ENCODE results near the gene SARM1.

SARM1 gene

DNA sequence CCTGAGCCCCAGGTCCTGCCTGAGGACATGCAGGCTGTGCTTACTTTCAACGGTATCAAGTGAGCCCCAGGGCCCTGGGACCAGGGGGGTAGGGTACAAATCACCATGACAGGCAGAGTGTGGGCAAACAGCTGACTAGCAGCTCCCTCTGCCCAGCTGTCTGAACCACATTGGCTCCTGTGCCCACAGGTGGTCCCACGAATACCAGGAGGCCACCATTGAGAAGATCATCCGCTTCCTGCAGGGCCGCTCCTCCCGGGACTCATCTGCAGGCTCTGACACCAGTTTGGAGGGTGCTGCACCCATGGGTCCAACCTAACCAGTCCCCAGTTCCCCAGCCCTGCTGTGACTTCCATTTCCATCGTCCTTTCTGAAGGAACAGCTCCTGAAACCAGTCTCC, 24.5 kb downstream of the SARM1 start:
- DNase-seq (ENCODE audit: low read depth in 2 of 2) = no peak

DNA sequence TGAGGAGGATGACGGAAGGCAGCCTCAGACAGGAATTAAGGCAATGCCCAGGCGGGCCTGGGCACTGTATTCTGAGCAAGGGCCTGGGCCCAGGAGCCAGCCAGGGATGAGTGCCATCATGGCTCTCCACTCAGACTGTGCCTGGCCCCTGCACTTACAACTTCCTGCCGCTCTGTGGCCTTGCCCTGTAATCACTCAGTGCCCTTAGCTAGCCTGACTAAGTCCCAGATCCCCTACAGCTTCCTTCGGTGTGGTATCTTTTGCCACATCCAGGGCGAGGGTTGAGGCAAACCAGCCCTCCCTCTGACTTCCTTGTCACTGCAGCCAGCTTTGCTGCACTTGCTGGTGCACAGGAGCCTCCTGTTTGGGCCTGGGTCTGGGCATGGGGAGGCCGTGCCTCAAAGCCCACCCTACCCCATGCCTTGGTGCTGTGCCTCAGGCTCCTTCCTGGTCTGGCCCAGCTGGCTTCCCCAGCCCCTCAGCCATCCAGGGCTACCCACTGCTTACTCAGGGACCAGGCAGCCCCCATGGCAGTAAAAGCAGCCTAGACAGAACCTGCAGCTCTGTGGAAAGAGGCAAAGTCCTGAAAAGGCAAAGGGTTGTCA, 25.2 kb downstream of the SARM1 start:
- no peak for DNase-seq (ENCODE audit: low read depth in 2 of 2)

DNA sequence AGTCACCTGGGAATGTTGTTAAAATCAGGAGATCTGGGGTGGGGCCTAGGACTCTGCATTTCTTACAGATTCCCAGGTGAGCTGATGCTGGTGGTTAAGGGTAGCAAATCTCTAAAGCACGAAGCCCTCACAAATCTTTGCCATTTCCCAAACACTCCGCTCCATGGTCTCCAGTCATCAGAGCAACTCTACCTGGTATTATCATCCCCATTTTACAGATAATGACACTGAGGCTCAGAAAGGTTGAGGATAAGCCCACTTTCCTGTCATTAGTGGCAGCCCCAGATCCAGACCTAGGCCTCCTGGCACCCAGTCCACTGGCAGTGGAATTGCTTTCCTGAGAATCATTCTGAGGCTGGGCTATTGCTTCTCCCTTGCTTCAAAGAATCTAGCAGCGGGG, 25.8 kb downstream of the SARM1 start:
- no peak for DNase-seq (ENCODE audit: low read depth in 2 of 2)

DNA sequence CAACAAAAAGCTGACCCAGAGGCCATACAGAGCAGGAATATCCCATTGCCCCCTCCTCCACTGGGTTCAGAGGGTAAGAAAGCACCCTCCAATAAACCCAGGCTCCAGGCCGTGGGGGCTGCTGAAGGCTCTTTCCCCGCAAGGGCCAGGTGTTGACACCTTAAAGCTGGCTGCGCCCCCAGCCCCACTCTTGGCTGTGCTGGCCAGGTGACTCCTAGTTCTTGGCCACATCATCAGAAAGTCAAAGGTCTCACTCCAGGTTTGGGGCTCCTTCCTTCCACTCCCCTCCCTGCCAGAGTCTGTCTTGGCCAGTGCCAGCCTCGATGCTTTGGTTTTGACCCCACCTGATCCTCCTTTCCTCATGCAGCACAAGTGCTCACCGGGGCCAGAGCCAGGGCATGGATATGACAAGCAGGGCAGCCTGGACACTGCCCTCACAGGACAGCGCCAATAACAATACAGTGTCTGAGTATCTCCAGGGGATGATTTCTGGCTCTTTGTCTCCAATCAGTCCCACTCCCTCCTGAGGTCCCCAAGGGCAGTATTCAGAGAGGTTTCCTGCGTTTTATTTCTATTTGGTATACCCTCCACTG, 26.3 kb downstream of the SARM1 start:
- no peak for DNase-seq (ENCODE audit: low read depth in 2 of 2)

DNA sequence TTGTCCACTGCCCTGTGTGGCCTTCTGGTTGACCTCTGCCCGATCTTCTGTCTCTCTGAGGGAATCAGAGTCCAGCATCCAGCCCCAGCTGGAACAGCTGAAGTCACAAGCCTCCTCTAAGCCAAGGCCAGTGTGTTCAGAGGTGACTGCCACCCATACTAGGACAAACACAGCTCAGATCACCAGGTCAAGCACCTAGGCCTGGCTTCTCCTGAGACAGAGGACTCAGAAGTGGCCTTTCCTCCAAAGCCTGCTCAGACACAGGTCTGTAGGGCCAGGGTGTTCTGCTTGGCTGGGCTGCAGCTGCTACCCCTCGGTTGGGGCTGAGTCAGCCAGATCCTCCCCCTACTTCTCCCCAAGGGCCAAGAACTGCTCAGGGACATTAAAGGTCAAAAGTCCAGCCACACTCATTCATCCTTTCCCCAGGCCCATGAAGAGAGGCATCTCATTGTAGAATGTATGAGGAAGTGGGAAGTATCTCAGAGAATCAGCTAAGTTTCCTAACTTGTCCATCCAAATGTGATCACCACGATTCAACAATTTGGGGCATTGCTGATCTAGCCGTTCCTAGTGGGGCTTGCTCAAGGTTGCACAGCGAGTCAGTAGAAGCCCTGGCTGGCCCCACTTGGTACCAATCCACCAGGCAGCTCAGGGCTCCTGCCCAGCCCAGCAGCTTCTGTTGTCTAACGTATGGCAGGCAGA, 26.9 kb downstream of the SARM1 start:
- DNase-seq (ENCODE audit: low read depth in 2 of 2) = no peak

DNA sequence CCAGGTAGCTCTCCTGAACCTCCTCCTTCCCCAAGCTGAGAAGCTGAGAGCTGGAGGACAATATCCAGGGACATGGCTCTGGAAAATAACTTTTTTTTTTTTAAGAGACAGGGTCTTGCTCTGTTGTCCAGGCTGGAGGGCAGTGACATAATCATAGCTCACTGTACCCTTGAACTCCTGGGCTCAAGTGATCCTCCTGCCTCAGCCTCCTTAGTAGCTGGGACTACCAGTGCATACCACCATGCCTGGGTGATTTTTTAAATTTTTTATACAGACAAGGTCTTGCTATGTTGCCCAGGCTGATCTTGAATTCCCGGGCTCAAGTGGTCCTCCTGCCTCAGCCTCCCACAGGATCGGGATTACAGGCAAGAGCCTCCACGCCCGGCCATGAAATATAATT, 28.3 kb downstream of the SARM1 start:
- DNase-seq (ENCODE audit: low read depth in 2 of 2) = no peak

DNA sequence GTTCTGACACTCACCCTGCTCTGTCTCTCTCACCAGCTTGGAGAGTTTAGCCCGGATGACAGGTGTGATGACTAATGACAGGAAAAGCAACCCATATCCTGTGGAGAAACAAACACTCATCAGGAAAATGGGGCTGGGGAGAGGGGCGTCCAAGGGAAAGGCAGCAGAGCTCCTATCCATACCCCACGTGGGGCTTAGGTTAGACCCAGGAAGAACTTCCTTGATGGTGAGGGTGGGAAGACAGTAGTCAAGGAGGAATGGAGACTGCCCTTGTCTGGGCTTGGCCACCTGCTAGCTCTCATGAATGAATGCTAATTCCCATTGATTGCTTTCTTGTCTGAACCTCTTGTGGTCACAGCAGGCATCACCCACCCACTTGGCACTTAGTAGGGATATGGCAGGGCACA, 30.7 kb downstream of the SARM1 start:
- no peak for DNase-seq (ENCODE audit: low read depth in 2 of 2)

DNA sequence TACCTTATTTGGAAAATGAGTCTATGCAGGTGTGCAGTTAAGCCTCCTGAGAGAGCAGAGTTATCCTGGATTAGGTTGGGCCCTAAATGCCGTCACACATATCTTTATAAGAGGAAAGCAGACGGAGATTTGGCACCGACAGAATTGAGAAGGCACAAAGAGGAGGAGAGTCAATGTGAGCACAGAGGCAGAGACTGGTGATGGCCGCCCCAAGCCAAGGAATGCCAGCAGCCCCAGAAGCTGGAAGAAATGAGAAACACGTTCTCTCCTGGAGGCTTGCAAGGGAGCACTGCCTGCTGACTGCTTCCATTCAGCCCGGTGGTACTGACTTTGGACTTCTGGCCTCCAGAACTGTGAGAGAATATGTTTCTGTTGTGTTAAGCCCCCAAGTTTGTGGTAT, 31.4 kb downstream of the SARM1 start:
- no peak for DNase-seq (ENCODE audit: low read depth in 2 of 2)

DNA sequence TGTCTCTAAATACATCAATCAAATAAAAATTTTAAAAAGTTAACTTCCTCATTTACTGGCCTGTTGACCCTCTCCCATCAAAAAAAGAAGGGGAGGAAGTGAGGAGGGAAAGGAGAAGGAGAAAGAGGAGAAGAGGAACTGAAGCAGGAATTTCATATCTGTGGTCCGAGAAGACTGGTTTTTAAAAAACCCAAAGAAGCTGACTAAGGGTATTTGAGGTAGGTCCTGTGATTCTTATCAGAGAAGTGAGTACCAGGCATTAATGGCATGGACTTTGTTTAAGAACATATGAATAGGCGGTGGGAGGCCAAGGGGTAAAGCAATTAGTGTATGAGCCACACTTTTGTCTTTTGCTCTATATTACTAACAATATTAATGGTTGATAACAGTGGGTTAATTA, 32.5 kb downstream of the SARM1 start:
- DNase-seq (ENCODE audit: low read depth in 2 of 2) = no peak

DNA sequence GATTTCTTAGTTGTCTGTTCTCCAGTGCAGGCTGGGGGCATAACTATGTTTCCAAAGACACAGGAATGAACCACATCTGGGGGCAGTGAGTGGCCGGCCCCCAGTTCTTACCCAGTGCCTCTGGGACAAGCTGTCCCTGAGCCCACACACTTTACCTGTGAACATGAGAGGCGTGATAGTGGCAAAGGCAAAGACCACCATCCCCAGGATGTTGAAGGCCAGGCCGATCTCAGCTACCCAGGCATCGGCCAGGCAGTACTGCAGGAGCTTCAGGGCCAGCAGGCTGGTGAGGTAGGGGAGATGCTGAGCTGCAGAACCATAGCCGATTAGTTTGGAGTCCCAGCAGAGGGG, 32.9 kb downstream of the SARM1 start:
- DNase-seq (ENCODE audit: low read depth in 2 of 2) = no peak

DNA sequence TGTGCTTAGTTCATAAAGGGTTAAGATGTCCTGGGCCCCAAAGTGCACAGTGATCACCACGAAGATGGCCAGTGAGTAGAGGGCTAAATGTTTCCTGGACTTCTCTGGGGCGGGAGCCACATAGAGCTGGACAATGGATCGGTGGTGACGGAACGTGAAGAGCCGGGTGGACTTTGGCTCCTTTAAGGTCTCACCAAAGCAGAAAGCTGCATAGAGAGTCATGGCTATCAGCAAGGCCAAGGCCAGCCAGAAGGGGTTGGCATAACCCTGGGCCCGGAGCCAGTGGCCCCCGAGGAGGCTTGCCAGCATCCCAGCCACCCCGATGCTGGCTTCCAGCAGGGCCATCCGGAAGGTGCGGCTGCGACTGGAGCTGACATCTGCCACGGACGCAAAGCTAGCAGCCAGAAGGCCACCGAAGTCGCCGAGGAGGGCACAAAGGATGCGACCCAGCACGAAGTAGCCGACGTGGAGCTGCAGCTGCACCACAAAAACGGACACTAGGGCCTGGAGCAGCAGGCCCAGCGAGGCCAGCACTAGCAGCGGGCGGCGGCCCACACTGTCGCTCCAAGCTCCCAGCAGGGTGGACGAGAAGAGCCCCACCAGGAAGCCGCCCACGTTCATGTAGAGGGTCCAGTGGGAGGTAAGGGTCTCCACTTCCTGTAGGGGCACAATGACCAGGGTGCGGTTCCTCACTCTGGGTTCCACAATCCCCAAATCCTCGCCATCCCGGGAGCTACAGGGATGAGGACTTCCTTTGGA, 33.5 kb downstream of the SARM1 start:
- no peak for DNase-seq (ENCODE audit: low read depth in 2 of 2)

DNA sequence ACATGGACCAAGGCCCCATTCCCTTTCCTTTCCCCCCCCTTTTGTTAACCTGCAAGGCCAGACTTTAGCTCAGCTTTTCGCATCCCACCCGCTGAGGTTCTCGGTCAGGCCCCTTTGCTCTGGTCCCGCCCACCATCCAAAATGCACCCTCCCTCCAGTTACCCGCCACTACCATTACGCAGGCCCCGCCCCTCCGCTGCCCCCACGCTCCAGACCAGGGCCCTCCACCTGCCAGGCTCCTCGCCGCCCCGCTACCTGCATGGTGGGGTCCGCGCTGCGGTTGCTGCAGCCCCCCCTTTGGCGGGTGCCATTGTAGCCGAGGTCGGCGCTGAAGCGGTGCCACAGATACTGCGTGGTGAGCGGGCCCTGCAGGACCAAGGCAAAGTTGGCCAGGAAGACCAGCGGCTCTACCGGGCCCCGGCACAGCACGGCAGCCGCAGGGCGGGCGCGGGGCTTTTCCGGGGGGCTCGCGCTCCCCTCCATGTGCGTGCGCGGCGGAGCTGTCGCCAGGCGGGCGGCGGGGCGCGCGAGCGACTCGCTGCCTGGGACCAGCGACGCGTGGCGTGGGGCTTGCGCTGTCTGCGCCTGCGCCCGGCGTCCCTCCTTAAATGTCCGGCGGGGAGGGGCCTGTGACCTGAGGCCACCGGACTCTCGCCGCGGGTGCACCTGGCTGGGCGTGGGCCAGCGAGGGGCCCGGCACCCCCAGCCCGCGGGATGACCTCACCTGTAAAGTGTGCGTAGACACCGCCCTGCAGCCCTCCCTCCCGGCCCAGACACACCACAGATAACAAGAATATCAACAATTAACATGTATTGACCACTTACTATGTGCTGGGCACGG, 34.4 kb downstream of the SARM1 start, which contains the start of gene SLC46A1:
Gene SLC46A1, minus strand, starts transcription at position 581 of the 841 bp plus-strand sequence. Its CDS starts 98 bp downstream, at position 483.
- peak; percentile 9 to 26 for DNase-seq (ENCODE audit: low read depth in 2 of 2)

DNA sequence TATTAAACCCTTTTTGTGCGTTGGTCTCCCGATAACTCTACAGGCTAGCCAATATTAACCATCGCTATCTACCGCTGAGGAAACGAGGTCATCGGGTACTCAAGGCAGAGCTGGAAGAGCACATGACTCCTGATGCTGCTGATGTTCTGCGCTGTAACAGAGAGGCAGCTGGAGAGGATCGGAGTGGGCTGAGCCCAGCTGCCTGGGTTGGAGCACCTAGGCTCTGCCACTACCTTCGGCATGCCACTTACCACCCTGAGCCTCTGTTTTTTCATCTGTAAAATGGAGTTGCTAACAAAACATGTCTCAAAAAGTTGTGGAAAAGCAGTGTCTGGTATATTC, 35.0 kb downstream of the SARM1 start:
- no peak for DNase-seq (ENCODE audit: low read depth in 2 of 2)

DNA sequence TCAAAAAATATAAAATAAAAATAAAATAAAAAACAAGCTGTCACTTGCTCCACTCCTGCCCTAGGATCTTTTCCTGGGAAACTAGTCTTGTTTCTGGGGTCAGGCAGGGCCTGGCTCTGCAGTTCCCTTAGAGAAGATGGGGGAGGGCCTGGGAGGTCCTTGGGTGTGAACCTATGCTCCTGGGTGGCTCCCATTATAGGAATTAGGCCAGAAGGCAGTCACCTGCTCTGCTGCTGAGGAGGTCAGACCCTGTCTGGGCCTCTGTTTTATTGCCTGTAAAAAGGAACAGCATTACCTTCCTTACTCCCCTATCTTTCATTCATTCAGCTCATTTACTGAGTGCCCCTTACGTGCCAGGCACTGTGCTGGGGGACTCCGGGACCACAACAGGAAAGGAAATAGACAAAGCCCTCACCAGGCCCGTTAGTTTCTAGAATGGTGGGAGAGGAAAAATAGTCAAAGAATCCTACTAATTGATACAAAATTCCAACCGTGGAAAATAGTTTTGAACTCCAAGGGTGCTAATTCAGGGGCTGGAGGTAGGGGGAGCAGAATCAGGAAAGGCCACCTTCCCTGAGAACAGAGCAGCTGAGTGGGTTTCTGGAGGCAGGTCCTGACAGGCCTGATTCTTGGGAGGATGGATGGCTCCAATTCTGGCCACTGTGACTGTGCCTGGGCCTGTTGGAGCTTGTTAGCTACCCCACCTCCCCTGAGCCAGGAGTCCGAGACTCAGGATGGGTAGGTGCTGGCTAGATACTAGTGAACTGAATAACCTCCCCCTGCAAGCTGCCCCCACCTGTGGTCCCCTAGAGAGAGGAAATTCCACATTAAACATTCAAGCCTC, 35.9 kb downstream of the SARM1 start:
- DNase-seq (ENCODE audit: low read depth in 2 of 2) = no peak

DNA sequence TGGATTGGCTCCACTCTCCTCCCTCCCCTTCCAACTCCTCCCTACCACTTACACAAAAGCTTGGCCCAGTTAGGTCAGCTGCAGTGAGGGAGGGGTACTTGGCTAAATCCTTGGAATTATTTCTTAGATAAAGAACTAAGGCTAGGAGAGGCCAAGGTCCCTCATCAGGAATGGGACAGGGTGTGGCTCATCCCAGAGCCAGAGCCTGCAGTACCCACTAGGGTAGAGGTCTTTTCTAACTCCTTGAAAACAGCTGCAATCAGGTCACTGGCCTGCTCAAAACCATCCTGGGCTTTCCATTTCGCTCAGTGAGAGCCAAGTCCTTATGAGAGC, 36.4 kb downstream of the SARM1 start:
- DNase-seq (ENCODE audit: low read depth in 2 of 2) = no peak

DNA sequence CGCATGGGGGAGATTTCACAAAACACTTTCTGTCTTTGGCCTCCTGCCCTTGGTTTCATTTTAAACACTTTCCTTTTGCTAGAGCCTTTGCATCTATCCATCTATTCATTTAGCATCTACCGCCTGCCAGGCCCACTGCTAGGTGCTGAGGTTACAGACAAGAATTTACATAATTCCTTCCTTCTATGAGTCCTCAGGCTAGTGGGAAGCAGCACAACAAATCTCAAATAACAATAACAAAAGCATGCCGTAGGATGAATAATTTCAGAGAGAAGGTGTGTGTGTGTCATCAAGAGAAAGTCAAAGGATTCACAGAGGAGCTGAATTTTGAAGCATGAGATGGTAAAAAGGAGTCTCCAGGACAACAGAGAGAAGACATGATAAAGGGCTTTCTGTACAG, 40.6 kb downstream of the SARM1 start:
- DNase-seq (ENCODE audit: low read depth in 2 of 2) = no peak

DNA sequence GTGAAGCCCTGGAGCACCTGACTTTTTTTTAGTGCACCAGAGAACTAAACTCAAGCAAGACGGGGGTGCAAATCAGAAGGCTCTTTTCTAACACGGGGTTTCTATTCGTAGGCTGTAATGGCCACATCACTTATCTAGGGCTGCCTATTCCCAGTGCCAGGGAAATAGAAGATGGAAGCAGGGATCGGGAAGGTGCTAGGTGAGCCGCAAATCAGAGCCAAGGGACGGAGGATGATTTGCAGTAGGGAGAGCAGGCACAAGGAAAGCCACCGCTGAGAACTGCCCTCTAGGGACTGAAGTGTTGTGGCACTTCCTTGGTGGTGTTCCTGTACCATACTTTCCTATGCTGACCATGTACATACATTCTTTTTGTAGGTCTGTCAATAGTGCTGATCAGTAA, 42.3 kb downstream of the SARM1 start:
- no peak for DNase-seq (ENCODE audit: low read depth in 2 of 2)

DNA sequence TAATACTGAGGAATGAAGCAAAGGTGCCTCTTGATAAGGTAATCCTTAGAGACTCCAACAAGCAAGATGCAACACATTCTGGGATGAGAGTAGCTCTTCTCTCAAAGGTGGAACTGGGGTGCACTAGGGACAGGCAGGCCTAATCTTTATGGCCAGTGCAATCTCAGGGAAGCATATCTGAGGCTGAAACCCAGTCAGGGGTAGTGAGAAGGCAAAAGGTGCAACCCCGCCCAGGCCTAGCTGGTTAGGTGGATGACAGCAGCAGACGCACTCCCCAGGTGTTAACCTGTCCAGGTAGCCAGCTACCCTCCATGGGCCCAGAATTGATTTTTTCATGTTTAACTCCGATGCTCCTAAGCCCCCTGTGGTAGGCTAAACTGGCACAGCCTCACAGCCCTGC, 44.4 kb downstream of the SARM1 start:
- DNase-seq (ENCODE audit: low read depth in 2 of 2) = no peak

DNA sequence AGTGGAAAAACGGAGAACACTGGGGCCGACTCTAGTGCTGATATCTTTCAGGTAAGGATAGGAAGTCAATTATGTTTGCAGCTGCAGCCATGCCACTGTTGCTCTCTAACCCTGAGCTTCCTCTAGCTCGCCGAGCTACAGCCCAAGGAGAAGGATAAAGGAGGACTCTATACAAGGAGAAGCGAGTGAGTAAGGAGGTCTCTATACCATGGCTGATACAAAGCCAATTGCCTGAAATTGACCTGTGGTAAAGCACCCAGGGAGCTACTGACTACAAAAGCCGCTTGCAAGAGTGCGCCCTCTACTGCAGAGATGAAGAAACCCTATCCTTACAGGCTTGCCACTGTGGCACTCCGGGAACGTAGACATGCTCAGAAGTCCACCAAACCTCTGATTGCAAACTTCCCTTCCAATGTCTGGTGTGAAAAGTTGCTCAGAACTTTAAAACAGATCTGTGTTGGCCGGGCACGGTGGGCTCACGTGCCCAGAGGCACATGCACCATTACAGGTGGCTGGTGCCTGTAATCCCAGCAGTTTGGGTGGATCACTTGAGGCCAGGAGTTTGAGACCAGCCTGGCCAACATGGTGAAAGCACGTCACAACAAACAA, 45.3 kb downstream of the SARM1 start:
- DNase-seq (ENCODE audit: low read depth in 2 of 2) = peak; percentile 6 to 20

DNA sequence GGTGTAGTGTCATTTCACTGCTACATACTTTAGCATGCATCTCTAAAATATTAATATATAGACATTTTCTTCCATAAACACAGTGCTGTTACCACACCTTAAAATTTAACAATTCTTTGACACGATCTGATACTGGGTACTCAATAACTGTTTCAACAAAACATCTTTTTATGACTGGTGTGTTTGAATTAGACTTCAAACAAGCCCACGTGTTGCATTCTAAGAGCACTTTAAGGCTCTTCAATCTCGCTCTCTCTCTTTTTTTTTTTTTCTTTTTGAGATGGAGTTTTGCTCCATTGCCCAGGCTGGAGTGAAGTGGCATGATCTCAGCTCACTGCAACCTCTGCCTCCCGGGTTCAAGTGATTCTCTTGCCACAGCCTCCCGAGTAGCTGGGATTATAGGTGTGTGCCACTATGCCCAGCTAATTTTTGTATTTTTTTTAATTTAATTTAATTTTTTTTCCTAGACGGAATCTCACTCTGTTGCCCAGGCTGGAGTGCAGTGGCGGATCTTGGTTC, 50.4 kb downstream of the SARM1 start:
- no peak for DNase-seq (ENCODE audit: low read depth in 2 of 2)
